Putamen (tissue), 1 donor: ENCODE measurements around the gene KRTAP4-1.
A peak's percentile ranks its signal among the peaks of the same experiment; 100 is the strongest.
"Not testable (repeated sequence)": the region's sequence is repeated elsewhere in the genome, so short reads cannot be mapped to it uniquely, and the experiment has no call there.

Experiments
- DNase-seq: peaks from one replicate; pipeline ENCODE4 v3.0.0-alpha.2; 2016; ENCODE audit warnings: low spot score

KRTAP4-1 gene

GRCh38 chr17:41171886-41172285 lies 12.8 kb downstream of the KRTAP4-1 start:
- no peak for DNase-seq

GRCh38 chr17:41168121-41168520 lies 16.6 kb downstream of the KRTAP4-1 start, which contains the start of gene KRTAP4-3:
Gene KRTAP4-3, minus strand, starts transcription at chr17:41168221. Its CDS starts 49 bp downstream, at chr17:41168172.
- DNase-seq, result no peak

DNA sequence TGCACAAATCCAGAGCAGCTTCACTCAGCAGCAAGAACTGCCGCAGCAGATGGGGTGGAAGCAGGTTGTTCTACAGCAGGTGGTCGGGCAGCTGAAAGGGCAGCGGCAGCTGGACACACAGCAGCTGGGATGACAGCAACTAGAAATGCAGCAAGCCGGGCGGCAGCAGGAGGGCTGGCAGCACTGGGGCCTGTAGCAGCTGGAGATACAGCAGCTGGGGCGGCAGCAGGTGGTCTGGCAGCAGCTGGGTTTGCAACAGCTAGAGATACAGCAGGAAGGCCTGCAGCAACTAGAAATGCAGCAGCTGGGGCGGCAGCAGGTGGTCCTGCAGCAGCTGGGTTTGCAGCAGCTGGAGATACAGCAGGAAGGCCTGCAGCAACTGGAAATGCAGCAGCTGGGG lies 17.1 kb downstream of the KRTAP4-1 start:
- no peak for DNase-seq

GRCh38 chr17:41163828-41164227 lies 20.9 kb downstream of the KRTAP4-1 start:
- DNase-seq, result no peak

- no peak for DNase-seq
Observed at GRCh38 chr17:41160648-41161047, 24.1 kb downstream of the KRTAP4-1 start, which contains the start of gene KRTAP4-4. Gene KRTAP4-4, minus strand, starts transcription at chr17:41160748. Its CDS starts 57 bp downstream, at chr17:41160691.

GRCh38 chr17:41160190-41160589 lies 24.5 kb downstream of the KRTAP4-1 start:
- DNase-seq, result not testable (repeated sequence)

DNA sequence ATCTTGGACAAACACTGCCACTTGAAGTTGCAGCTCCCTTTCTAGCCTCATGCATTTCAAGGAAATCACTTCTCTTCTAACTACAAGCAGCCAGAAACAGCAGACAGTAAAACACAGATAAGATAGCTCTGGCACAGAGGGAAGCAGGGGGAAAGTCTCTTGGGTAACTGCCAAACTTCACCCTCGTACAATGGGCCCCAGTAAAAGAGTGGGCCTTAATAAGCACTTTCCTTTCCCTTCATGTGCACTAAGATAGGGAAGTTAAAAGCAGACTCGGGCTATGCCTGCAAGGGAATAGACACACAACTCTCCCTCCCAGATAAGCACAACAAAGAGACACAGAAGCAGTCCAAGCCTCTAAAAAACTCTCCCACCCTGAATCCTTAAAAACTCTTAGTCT lies 30.9 kb downstream of the KRTAP4-1 start:
- peak; percentile 11 for DNase-seq

DNA sequence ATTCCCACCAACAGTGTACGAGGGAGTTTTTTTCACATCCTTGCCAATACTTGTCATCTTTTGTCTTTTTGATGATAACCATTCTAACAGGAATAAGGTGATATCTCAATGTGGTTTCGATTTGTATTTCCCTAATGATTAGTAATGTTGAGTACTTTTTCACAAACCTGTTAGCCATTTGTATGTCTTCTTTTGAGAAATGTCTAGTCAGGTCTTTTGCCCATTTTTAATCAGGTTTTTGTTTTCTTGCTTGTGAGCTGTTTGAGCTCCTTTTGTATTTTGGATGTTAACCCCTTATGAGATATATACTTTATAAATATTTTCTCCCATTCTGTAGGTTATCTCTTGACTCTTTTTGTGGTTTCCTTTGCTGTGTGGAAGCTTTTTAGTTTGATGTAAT lies 33.2 kb downstream of the KRTAP4-1 start:
- no peak for DNase-seq

DNA sequence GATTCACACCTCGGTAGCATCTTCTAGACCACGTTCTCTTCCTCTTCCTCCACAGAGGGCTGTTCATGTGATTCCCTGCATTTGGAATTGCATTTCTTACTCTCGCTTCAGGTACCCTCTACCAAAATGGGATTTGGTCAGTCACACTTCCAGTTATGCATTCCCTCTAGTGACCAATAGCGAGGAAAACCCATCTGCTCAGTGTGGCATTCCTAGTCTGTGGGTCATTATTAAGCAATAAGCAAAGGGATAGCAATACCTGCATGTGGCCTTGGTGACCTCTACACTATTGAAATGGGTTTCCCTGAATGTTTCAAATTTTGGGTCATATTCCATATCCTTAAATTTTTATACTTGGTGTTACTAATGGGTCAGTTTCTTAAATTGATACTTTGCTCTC lies 34.7 kb downstream of the KRTAP4-1 start:
- DNase-seq, result no peak

DNA sequence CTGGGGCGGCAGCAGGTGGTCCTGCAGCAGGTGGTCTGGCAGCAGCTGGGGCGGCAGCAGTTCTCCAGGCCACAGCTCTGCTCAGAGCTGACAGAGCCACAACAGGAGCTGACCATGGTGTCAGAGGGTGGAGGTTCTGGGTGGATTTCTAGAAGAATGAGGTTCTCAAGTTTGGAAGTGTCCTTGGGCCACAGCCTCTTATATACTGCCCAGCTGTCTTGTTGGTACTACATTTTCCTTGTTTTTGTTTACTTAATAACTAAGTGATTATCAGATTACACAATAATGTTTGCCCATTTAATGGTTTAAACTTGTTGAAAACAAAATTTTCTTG lies 35.1 kb downstream of the KRTAP4-1 start, which contains the start of gene KRTAP4-5:
KRTAP4-5 (minus strand) TSS at position 174 of the 334 bp plus-strand sequence; CDS start at position 116, 58 bp downstream.
- DNase-seq, result no peak

DNA sequence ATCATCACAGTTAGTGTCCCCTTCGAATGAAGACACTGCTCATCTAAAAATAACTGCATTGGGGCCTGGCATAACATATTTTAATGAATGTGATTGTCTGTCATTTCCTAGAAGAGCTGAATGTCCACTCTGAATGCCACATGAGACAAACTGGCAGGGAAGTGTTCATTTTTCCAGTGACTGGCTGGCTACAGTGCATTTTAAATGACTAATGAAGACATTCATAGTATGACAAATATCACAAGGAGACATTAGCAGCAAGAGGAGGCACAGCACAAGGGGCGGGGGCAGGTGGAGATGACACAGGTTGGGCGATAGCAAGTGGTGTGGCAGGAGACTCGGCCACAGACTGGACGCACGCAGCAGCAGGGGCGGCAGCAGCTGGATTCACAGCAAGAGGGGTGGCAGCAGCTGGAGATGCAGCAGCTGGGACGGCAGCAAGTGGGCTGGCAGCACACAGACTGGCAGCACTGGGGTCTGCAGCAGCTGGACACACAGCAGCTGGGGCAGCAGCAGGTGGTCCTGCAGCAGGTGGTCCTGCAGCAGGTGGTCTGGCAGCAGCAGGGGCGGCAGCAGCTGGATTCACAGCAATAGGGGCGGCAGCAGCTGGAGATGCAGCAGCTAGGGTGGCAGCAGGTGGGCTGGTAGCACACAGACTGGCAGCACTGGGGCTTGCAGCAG lies 35.6 kb downstream of the KRTAP4-1 start:
- not testable (repeated sequence) for DNase-seq

GRCh38 chr17:41147531-41148204 lies 37.0 kb downstream of the KRTAP4-1 start:
- no peak for DNase-seq

DNA sequence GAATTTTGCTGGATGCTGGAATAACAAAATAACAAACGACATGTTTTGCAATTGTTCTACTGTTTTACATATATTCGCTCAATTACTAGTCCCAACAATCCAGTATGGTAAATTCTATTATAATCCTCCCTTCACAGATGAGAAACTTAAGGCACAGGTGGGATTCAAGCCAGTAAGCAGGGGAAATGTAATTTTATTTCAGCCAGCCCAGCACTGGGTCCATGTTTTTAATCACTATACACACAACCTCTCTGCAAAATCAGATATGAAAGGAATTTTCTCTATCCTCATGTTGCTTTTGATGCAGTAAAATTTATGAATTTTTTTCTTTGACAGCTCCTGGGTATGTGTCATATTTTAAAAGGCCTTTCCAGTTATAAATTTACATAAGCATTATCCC lies 39.5 kb downstream of the KRTAP4-1 start:
- DNase-seq, result no peak

DNA sequence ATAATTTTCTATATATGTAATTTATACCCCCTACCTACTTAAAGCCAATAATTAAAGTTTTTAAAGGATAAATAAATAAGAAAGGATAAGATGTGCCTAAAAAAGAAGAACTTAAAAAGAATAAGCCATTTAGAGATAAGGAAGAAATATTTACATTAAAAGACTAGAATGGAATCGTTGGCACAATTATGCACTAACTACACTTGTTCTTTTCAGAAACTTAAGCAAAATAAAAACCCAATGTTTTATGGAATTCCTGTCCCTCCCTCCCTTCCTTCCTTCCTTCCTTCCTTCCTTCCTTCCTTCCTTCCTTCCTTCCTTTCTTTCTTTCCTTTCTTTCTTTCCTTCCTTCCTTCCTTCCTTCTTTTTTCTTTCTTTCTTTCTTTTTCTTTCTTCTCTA lies 39.9 kb downstream of the KRTAP4-1 start:
- no peak for DNase-seq

DNA sequence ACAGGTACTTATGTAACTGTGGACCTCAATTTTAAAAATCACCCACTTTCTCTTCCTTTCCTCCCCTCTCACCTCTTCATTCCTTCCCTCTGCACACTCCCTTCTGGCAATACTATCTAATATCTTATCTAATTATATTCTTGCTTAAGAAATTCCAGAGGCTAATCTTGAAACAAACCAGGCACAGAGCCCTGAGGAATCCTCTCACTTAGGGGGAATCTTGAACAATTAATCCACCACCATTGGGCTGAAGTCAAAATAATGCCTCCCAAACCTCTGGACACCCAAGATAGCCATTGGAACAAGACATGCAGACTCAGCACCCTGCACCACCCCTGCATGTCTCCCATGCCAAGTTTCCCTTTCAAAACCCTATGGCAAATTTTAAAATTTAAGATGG lies 43.4 kb downstream of the KRTAP4-1 start:
- DNase-seq, result no peak

DNA sequence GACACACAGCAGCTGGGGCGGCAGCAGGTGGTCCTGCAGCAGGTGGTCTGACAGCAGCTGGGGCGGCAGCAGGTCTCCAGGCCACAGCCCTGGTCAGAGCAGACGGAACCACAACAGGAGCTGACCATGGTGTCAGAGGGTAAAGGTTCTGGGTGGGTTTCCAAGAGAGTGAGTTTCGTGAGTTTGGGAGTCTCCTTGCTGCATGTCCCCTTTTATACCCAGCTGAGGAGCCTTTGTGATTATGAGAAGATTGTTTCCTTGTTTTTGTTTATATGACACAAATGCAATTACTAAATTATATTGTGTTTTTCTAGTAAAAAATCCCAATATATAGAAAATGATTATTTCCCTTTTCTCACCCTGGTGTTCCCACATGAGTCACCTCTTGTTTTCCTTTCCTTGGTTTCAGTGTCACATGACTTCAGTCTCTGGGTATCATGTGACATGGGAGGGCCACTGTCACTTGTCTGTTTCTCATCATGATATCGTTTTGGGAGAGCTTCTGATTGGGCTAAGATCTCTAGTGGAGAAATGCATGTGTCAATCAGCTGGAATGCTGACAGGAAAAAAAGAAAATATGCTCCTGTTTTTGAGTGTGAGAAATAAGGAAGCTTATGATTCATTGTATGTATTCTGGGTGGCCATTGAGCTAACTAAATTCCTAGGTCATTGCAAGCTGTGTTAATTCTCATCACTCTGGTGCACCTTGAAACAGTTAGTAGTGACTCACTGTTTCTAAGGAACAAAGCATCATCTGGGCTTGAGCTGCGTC lies 44.2 kb downstream of the KRTAP4-1 start, which contains the start of gene KRTAP4-6:
KRTAP4-6 (minus strand) TSS at position 185 of the 772 bp plus-strand sequence; CDS start at position 128, 57 bp downstream.
- no peak for DNase-seq

GRCh38 chr17:41139865-41140264 lies 44.8 kb downstream of the KRTAP4-1 start:
- DNase-seq, result not testable (repeated sequence)
